Measurements from ENCODE around the gene MYBBP1A. TPM values are rescaled to one million over a fixed set of nuclear protein-coding genes. Genes with fewer than 3 reads are reported as not detected.

Gene MYBBP1A
- total and polyA plus RNA-seq, 2 of the 4 experiments (the other 2 are of a cell fraction), result 22.6 to 45.9 TPM

- Histone ChIP-seq H3K4me3 (ENCODE audit: insufficient read depth, low read depth, low read length) (no peak overlapping the region), H3K4ac (ENCODE audit: low read depth, low read length) (no peak overlapping the region), H4K91ac (ENCODE audit: insufficient read depth, low read depth, low read length) (no peak overlapping the region), H3K79me1 (ENCODE audit: low read depth in 1 of 2, low read length in 2 of 2) (no peaks in the 10 kb centered on the region), H3K9me3 (ENCODE audit: control insufficient read depth, insufficient read depth, low read length) (no peaks in the 10 kb centered on the region), H3K27ac (ENCODE audit: insufficient read depth, low read length) (no peak overlapping the region), H2AK5ac (ENCODE audit: low read depth, low read length) (no peak overlapping the region), H3K4me2 (ENCODE audit: low read depth, low read length) (no peak overlapping the region), H3K56ac (ENCODE audit: extremely low read depth, insufficient read depth, low read length) (no peak overlapping the region), H4K5ac (ENCODE audit: low read depth, low read length) (no peak overlapping the region), H2AFZ (replicated peaks; ENCODE audit: low read length, poor library complexity) (no peak overlapping the region), H3K36me3 (ENCODE audit: control insufficient read depth, insufficient read depth, low read length) (no peaks in the 10 kb centered on the region), H3K9me1 (ENCODE audit: insufficient read depth, low read length) (no peaks in the 10 kb centered on the region), H3K14ac (replicated peaks; ENCODE audit: low read depth, low read length) (no peak overlapping the region), H4K8ac (ENCODE audit: low read depth in 2 of 2, low read length in 2 of 2) (no peak overlapping the region), H3K23ac (ENCODE audit: low read depth, low read length) (no peak overlapping the region), H2BK15ac (ENCODE audit: low read depth, low read length) (no peak overlapping the region), H2BK20ac (ENCODE audit: low read depth, low read length) (no peak overlapping the region), H3K9ac (ENCODE audit: low read depth, low read length) (no peak overlapping the region), H3K18ac (ENCODE audit: low read depth, low read length) (no peak overlapping the region), H3K4me1 (ENCODE audit: control insufficient read depth, insufficient read depth, low read length) (no peaks in the 10 kb centered on the region; the same call in 1 of the 2 replicates), H2BK5ac (ENCODE audit: low read depth, low read length, poor library complexity, severe bottlenecking) (no peak overlapping the region), H3K27me3 (ENCODE audit: control insufficient read depth, insufficient read depth, low read length) (peaks cover 84% of the 10 kb centered on the region), H2BK120ac (ENCODE audit: low read depth, low read length) (no peak overlapping the region), H2AK9ac (replicated peaks; ENCODE audit: low read depth, low read length, poor library complexity) (no peak overlapping the region), H4K20me1 (ENCODE audit: insufficient read depth, low read length) (no peaks in the 10 kb centered on the region)
- WGBS, 2 experiments (ENCODE audit: extremely low coverage in 2 of 2, insufficient read length in 1 of 2), result 100% methylated on average over 1 of the region's 7 CpGs; no CpG with 5 or more reads in 1 of the 2 experiments
- DNase-seq, result no peak
- BruUV-seq (replicated peaks), result no TSS peak
- dilution Hi-C loops (cut with HindIII; ENCODE audit: low sequenced_read_pairs, unreplicated experiment) (no loop called here), intact Hi-C loops (cut with micrococcal nuclease) (no loop called here), in situ Hi-C loops (cut with MboI; ENCODE audit: low sequenced_read_pairs) (no loop called here)
- ChIA-PET CTCF (no interaction called here), POLR2A (ENCODE audit: unreplicated experiment) (no interaction called here)
- ATAC-seq (ENCODE audit: low read depth), result no peak
- no peak for TF ChIP-seq MXI1 (IDR thresholded peaks at IDR 0.05; ENCODE audit: borderline replicate concordance, low read depth, low read length)
- TF ChIP-seq SMC3 (IDR thresholded peaks at IDR 0.05; ENCODE audit: low read depth, low read length), result no peak
- TF ChIP-seq POLR2A (IDR thresholded peaks at IDR 0.05; ENCODE audit: low read depth, low read length), result no peak
- TF ChIP-seq MAZ (IDR thresholded peaks at IDR 0.05; ENCODE audit: borderline replicate concordance, low read depth, low read length), result no peak
- no peak for TF ChIP-seq NFE2L2 (IDR thresholded peaks at IDR 0.05; ENCODE audit: low read depth, low read length)
- TF ChIP-seq FOS (IDR thresholded peaks at IDR 0.05; ENCODE audit: low read depth, low read length), result no peak
- TF ChIP-seq RCOR1 (IDR thresholded peaks at IDR 0.05; ENCODE audit: insufficient replicate concordance, low read length), result no peak
- no peak for TF ChIP-seq CHD1 (IDR thresholded peaks at IDR 0.05; ENCODE audit: low read depth, low read length)
- no peak for TF ChIP-seq MAFK (IDR thresholded peaks at IDR 0.05; ENCODE audit: low read depth, low read length)
- no peak for TF ChIP-seq ELK1 (IDR thresholded peaks at IDR 0.05; ENCODE audit: borderline replicate concordance, low read depth, low read length)
- TF ChIP-seq CTCF (conservative IDR thresholded peaks at IDR 0.05; ENCODE audit: low read depth, low read length), result no peak
- no peak for TF ChIP-seq USF2 (IDR thresholded peaks at IDR 0.05; ENCODE audit: low read depth, low read length)
- TF ChIP-seq RAD21 (IDR thresholded peaks at IDR 0.05; ENCODE audit: low read length), result no peak
- no peak for TF ChIP-seq BHLHE40 (IDR thresholded peaks at IDR 0.05; ENCODE audit: low read depth, low read length)
- TF ChIP-seq CEBPB (IDR thresholded peaks at IDR 0.05; ENCODE audit: low read depth, low read length), result no peak
Observed at GRCh38 chr17:4585638-4585994, 30.4 kb upstream of the MYBBP1A start.
